GM18508 (cell line): Measurements from ENCODE around the gene OLFM1.
"Not testable (repeated sequence)": the region's sequence is repeated elsewhere in the genome, so short reads cannot be mapped to it uniquely, and the experiment has no call there.

ENCODE experiments used
- ATAC-seq: cut with Tn5 transposase; IDR thresholded peaks from one replicate; pipeline ENCODE4 v1.9.1; 2021; ENCODE audit warnings: moderate number of reproducible peaks; ENCODE audit not compliant: insufficient read depth, unreplicated experiment

The OLFM1 gene

DNA sequence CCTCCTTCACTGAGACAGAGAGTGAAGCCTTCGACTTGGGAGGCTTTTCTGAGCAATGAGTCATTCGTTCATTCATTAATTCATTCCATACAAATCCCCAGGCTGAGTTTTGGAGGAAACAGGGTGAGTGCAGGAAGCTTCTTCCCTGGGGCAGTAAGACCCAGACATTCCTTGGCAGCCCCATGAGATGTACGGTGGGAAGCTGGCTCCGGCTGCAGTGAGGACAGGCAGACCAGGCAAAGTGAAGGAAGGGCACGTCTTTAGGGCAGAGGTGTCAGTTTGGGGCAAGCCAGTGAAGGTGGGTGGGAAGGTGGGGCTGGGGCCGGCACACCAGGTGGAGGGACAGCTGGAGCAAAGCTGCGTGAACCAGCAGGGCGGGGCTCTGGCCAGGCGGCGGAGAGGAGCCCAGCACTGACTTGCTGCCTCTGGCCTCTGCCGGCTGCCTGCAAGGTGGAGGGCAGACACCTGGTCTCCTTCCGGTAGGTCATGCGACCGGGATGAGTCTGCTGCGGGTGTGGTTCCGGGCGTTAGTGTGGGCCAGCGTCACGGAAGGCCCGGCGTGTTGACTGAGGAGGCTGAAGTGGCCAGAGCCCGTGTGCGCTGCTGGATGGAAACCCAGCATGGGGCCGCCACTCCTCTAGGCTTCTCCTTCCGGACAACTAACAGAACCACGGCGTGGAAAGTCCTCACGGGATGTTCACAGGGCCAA, 16.6 kb downstream of the OLFM1 start:
- ATAC-seq: no peak

DNA sequence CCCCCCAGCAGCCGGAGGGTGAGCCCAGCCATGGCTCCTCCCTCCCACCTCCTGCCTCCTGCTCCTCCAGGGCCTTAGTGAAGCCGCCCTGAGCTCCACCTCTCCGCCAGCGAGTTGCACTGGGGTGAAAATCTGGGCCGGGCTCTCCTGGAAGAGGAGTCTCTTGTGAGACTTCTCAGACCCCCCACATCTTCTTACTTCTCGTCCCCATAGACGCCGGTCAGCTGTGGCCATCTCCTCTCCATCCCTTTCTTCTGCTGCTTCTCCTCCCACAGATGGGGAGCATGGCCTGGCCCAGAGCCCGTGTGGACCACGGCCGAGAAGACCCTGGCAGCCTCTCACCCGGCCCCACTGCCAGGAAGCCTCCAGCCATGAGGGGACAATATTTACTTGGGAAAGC, 17.3 kb downstream of the OLFM1 start:
- ATAC-seq: no peak

DNA sequence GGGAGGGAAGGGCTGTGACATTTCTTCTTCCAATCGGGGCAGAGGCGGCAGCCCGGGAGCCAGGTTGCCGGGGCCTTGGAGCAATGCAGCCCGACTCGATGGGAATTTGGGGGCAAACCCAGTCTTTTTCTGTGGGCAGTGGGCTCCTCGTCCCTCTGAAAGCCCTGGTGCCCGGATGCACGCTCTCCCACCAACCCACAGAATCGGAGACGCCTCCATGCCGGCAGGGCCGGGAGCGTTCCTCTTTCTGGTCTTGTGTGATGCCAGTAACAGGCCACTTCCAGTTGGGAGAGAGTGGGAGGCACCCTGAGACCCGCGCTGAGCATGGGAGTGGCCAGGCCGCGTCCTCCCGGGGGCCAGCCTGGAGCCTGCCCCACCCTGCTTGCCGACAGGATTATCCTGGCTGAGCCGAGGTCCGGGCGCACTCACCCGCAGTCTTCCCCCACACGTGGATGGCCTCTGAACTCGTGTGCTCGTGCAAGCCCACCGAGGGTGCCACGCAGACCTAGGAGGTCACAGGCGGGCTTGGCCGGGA, 17.8 kb downstream of the OLFM1 start:
- ATAC-seq: no peak

DNA sequence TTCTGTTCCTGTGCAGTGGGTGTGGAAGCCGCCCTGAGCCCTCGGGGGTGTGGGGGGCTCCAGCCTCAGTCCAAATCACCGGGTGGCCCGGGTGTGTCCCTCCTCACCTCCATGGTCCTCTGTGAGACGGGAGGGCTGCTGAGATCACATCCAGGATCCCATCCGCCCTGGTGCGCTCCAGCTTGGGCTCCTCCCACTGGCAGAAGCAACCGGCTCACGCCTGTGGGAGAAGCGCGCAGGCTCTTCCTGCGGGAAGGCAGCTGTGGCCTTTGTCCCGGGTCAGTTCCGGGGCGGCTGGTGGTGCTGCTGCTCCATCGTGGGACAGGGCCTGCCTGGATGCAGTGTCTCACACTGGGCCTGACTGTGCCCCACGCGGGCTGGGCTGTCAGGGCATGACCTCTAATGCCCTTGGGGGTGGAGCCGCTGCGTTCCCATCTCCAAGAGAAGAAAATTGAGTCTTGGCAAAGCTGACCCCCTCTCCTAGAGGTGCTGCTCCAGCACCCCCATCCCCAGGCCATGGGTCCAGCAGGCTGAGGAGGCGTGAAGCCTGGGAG, 18.5 kb downstream of the OLFM1 start:
- no peak for ATAC-seq

DNA sequence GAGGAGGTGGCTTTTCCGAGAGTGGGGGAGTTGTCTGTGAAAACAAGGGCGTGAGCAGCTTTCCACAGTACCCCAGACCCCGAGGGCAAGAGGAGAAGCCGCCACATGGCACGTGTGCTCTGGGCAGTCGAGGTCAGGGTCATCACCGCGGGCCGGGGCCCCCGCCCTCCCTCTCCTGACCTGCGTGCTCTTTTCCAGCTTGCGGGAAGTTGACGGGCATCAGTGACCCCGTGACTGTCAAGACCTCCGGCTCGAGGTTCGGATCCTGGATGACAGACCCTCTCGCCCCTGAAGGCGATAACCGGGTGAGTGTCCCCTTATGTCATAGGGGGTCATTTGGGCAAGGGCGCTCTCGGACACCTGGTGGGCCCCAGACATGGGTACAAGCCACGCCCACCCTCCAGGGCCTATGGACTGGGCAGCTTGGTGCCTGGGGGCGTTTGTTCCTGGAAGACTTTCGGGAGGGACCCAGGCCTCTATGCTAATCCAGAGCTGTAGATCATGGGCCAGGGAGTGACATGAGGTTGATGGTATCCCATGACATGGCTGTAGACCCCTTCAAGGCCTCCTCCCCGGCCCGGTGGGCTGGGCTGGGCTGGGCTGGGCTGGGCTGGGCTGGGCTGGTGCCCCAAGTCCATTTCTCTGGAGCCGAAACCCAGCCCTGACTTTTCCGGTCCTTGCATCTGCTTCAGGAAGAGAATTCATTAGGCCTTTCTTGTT, 19.2 kb downstream of the OLFM1 start:
- no peak for ATAC-seq

DNA sequence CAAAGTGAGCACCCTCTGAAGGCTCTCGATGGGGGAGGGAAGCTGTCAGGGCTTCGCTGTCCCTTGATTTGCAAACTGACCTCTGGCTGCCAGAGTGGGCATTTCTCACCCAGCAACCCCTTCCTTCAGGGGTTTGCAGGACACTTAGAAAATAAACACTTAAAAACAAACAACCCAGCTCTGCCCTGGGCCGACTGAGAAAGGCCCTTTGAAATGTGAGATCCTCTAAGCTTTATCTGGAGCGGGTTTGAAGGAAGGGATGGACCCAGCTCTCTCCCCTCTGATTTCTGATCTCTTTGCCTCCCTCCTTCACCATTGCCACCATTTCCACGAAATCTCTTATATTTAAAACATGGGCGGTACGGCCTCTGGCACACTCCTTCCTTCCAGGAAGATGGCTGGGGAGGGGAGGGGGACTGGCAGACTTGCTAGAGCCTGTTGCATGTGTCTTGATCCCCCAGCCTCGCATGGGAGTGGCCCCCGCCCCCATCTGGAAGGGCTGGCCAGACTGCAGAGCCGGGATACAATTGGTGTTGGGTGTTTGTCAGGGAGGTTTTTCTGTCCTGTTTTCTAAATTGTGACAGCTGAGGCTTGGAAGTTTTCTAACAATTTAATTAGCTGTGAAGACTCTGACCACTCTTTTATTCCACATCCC, 20.2 kb downstream of the OLFM1 start:
- ATAC-seq: no peak

DNA sequence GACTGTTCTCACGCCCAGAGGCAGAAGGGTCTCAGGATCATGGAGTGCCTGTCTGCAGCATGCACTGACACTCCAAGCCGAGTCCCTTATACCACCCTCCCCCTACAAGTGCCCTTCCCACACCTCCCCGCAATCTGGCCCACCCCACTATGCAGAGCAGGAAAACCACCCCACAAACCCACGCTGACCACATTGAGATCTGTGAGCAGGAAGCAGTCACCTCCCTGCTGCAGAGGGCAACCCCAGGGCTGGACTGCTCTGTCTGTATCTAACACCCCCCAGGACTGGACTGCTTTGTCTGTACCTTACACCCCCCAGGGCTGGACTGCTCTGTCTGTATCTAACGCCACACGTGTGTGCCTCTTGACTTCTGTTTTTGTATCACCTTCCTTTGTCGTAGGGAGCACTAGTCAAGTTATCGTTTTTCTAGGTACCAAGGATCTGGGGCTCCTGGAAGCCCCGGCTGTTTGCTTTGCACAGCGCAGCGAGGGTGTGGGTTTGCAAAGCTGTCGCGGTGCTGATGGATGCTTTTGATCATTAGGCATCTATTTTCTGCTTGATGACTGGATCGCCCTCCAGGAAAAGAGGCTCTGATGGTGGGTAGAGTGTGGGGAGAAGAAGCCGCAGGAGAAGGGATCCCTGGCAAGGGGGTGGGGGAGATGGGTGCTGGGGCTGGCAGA, 21.5 kb downstream of the OLFM1 start:
- ATAC-seq: no peak

DNA sequence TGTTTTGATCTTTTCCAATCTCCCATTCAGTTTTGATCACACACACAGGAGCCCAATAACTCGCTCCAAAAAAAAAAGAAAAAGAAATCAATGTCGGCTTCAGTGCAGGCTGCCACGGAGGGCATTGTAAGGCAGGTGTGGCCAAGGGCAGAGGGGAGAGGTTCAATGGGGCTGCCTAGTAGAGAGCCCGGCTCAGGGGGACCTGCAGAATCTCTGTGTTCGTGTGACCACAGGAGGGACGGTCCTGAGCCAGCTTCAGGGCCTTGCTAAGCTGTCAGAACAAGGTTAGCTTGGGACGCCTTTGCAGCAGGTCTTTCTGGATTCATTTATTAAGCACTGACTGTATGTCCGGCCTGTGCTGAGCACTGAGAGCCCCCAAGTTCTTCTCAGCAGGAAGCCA, 22.2 kb downstream of the OLFM1 start:
- no peak for ATAC-seq

DNA sequence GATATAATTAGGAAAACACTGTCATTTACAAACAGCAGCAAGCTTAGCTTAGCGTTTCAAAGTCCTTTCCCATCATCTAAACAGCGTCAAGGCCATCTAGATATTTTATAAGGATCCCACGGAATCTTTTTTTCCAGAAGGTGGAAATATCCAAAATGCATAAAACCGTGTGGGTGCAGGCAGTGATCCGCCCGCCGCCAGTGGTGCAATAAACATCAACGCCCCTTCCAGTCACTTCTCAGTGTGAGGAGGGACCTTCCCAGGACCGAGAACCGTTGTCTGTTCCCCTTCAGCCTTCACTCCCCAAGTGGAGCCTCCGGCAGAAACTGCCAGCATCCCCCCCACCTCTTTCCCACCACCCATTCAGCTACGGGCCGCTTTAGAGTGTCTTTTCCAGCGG, 22.9 kb downstream of the OLFM1 start:
- no peak for ATAC-seq

DNA sequence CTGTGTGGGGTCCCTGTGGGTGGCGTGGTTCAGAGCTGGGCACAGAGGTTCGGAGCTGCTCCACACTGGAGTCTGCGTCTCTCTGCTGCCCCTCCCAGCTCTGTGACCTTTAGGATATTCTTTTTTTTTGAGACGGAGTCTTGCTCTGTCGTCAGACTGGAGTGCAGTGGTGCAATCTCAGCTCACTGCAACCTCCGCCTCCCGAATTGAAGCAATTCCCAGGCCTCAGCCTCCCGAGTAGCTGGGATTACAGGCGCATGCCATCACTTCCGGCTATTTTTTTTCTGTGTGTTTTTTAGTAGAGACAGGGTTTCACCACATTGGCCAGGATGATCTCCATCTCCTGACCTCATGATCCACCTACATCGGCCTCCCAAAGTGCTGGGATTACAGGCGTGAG, 24.1 kb downstream of the OLFM1 start:
- not testable (repeated sequence) for ATAC-seq

DNA sequence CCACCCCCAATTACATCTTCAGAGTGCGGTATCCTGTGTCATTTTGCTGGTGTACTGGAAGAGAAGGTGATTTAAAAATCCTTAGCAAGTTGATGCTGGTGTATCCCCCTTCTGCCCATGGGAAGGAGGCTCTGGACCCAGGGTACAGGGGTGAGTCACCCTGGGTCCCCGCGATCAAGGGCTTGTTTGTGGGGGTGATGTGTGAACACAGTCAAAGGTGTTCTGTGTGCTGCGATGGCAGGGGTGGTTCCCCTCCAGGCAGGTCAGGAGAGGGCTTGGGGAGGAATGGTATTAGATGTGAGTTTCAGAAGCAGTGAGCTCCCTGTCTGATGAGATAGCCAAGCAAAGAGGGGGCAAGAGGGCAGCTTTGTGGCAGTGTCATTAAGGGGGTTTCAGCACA, 28.9 kb downstream of the OLFM1 start:
- no peak for ATAC-seq

DNA sequence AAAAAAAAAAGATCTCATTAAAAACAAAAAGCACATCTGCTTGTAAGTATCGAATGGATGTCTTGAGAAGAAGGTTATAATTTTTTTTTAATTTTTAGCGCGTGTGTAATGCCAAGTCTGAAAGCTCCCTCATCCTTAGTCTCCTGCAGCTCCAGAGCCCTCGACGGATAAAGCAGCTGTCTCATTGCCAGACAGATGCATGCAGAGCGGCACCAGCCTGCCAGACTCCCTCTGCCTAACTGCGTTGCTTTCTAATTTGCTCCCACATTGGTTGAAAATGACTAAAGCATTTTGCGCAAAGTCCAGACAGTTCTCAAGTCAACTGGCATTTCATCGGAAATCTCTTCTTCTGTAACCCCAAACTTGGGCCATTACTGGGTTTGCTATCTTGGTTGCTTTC, 29.4 kb downstream of the OLFM1 start:
- ATAC-seq: no peak

DNA sequence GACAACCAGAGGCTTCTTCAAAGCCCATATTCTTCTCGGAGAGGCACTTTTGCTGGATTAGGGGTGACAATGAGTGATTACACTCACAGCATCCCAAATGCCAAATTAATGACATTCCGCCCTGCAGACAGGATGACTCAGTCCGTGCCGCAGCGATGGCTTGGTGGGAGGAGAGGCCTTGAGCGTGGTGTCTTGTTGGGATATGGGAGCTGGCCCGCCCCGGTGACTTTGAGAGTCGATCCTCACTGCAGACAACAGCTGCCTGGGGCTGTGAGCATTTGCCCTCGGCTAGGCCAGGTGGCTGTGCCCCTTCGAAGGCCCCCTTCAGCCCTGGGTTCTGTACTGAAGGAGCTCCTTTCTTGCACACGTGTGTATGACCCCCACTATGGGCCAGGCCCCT, 29.8 kb downstream of the OLFM1 start:
- no peak for ATAC-seq

DNA sequence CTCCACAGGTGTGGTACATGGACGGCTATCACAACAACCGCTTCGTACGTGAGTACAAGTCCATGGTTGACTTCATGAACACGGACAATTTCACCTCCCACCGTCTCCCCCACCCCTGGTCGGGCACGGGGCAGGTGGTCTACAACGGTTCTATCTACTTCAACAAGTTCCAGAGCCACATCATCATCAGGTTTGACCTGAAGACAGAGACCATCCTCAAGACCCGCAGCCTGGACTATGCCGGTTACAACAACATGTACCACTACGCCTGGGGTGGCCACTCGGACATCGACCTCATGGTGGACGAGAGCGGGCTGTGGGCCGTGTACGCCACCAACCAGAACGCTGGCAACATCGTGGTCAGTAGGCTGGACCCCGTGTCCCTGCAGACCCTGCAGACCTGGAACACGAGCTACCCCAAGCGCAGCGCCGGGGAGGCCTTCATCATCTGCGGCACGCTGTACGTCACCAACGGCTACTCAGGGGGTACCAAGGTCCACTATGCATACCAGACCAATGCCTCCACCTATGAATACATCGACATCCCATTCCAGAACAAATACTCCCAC, 32.1 kb downstream of the OLFM1 start:
- ATAC-seq: no peak

DNA sequence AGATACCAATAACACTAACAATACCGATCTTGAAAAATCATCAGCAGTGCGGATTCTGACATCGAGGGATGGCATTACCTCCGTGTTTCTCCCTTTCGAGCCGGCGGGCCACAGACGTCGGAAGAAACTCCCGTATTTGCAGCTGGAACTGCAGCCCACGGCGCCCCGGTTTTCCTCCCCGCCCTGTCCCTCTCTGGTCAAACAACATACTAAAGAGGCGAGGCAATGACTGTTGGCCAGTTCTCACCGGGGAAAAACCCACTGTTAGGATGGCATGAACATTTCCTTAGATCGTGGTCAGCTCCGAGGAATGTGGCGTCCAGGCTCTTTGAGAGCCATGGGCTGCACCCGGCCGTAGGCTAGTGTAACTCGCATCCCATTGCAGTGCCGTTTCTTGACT, 32.8 kb downstream of the OLFM1 start:
- no peak for ATAC-seq

DNA sequence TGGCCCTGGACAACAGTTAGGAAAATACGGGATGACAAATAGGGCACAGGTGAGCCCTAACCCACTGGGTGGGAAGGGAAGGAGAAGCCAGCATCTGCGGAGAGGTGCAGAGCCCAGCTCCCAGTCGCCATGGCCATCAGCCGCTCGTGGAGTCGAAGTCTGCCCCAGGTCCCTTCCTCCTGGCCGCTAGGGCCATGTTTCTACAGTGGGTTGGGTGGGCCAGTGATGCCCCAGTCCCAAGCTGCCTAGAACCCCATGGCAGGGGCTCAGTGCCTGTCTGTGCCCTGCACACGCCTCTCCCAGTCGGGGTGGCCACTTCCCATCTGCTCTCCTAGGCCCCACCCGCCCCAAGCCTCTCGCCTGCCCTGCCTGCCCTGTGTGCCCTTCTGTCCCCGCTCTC, 34.8 kb downstream of the OLFM1 start:
- ATAC-seq: no peak

DNA sequence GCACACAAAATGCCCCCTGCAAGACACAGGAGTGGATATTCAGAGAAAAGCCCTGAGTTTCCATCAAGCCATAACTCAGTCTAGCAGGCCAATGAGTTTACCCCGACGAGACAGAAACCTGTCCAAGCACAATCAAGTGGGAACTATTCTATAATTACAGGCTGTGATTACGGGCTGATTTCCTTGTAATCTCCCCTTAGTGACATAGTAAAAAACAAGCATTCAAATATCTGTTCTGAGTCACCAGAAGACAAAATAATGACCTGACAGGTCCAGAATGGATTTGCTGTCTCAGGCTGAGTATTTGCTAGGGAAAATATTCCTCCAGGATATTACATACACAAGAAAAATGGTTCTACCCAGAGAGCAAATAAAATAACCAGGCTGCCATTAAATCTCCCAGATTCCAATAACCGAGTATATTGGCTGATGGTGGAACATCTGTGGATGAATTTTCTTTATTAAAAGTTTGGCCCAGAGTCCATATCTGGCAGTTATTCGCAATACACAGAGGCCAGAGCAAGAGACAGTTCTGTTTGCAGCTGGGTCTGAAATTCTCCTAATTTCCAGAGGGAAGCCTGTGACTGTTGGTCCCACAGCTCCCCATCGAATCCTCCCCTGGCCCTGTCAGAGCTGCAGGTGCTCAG, 35.8 kb downstream of the OLFM1 start:
- no peak for ATAC-seq

DNA sequence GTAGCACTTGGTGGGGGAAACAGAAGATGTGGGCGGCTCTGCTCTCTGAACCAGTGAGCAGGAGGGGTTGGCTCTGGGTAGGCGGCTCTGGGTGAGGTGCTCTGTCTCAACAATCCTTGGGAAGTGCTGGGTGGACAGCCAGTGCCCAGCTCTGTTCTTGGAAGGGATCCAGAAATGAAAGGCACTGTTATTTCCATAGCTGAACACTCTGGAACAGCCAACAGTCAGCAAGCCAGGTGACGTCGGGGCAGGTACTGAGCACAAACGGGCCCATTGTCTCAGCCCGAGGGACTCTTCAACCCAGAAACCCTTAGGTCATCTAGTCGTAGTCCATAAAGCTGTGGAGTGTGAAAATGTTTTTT, 36.3 kb downstream of the OLFM1 start:
- ATAC-seq: no peak

DNA sequence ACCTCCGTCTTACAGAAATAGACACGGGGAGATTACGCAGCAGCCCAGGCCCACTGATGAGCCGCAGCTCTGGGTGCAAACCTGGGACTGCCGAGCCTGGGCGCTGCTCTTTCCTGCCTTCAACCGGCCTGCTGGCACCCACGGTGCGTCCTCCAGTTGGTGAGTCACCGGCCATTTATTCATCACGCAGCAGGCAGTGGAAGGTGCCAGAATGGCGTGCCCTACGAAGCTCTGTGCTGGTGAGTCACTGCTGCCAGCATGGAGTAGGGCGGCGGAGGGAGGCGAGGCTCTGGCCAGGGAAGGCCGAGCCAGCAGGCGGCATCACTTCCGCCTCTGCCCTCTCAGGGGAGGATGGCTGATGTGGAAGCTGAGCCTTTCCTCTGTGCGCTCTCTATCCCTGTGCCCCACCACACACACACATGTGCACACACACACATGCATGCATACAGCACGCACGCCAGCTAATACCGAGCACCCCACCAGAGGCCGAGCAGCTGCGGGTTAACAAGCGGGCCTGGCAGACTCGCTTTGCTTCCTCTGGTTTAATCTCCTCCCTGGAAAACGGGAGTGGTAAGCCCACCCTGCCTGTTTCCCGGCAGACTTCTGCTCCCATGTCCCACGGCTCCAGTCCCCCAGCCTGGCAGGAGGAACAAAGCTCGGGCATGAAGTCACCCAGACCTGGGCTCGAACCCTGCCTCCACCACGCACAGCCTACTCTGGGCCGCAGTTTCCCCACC, 39.2 kb downstream of the OLFM1 start:
- no peak for ATAC-seq
